ENCODE measurements around the gene ORM2. TPM values are rescaled to one million over a fixed set of nuclear protein-coding genes. Genes with fewer than 3 reads are reported as not detected.
"Not testable (repeated sequence)": the region's sequence is repeated elsewhere in the genome, so short reads cannot be mapped to it uniquely, and the experiment has no call there.

Gene ORM2
- total and polyA plus RNA-seq, 2 of the 13 experiments (the other 11 are each of a cell fraction or from before 2014, with no cell fraction given): 565 to 824 TPM

DNA sequence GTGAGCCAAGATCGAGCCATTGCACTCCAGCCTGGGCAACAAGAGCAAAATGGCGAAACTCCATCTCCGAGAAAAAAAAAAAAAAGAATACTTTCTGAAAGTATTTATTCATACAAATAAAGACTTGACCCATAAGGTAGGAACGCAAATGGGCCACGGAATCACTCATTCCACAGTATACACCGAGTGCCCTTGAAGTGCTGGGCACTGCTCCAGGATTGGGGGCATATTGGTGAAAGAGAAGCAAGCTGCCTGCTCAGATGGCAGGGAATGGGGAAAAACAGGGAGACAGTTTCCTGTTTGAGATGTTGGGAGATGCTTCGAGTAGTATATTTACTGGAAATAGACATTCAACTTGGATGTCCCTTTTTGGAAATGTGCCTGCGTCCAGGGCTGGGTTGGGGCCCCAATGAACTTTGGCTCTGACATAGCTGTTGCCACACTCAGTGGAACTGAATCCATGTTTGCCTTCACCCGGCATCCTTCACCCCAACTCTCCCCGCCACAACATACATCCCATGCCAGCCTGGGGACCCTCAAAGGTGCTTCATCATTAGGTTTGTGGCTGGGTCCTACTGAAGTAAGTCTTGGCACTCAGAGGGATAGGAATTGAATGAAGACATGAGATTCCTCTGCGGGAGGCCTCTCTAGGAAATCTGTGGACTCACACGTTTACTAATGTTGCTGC is 588 bp upstream of the ORM2 start (continued):
- TF ChIP-seq HIC2 (CRISPR knock-in tag; IDR thresholded peaks at IDR 0.05; ENCODE audit: low read depth): peak; percentile 33; the same call in 1 of the 2 replicates
- TF ChIP-seq, protein P1, sequence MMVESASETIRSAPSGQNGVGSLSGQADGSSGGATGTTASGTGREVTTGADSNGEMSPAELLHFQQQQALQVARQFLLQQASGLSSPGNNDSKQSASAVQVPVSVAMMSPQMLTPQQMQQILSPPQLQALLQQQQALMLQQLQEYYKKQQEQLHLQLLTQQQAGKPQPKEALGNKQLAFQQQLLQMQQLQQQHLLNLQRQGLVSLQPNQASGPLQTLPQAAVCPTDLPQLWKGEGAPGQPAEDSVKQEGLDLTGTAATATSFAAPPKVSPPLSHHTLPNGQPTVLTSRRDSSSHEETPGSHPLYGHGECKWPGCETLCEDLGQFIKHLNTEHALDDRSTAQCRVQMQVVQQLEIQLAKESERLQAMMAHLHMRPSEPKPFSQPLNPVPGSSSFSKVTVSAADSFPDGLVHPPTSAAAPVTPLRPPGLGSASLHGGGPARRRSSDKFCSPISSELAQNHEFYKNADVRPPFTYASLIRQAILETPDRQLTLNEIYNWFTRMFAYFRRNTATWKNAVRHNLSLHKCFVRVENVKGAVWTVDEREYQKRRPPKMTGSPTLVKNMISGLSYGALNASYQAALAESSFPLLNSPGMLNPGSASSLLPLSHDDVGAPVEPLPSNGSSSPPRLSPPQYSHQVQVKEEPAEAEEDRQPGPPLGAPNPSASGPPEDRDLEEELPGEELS (CRISPR knock-in tag; IDR thresholded peaks at IDR 0.05): peak; percentile 76
- not testable (repeated sequence) for TF ChIP-seq SOX13 (IDR thresholded peaks at IDR 0.05); CREM (CRISPR knock-in tag; IDR thresholded peaks at IDR 0.05)
- TF ChIP-seq SOX13 (CRISPR knock-in tag; conservative IDR thresholded peaks at IDR 0.05 in 1 of 2, IDR thresholded peaks at IDR 0.05 in 1 of 2): peak in 1 of 2 experiments; percentile 56; a peak in 1 of 4 replicates
- 0 out of 2 replicates have a peak, but pooled peaks have one; percentile 42 for TF ChIP-seq FOSL2 (CRISPR knock-in tag; IDR thresholded peaks at IDR 0.05)
- peak; percentile 48; the same call in 1 of the 2 replicates for TF ChIP-seq CREM (IDR thresholded peaks at IDR 0.05)
- TF ChIP-seq, protein P2, sequence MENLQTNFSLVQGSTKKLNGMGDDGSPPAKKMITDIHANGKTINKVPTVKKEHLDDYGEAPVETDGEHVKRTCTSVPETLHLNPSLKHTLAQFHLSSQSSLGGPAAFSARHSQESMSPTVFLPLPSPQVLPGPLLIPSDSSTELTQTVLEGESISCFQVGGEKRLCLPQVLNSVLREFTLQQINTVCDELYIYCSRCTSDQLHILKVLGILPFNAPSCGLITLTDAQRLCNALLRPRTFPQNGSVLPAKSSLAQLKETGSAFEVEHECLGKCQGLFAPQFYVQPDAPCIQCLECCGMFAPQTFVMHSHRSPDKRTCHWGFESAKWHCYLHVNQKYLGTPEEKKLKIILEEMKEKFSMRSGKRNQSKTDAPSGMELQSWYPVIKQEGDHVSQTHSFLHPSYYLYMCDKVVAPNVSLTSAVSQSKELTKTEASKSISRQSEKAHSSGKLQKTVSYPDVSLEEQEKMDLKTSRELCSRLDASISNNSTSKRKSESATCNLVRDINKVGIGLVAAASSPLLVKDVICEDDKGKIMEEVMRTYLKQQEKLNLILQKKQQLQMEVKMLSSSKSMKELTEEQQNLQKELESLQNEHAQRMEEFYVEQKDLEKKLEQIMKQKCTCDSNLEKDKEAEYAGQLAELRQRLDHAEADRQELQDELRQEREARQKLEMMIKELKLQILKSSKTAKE (CRISPR knock-in tag; IDR thresholded peaks at IDR 0.05; ENCODE audit: borderline replicate concordance): peak; percentile 31; the same call in 1 of the 2 replicates
- peak; percentile 53 for TF ChIP-seq FOXA3 (CRISPR knock-in tag; IDR thresholded peaks at IDR 0.05)
- 0 out of 2 replicates have a peak, but pooled peaks have one; percentile 21 for TF ChIP-seq MEF2D (CRISPR knock-in tag; IDR thresholded peaks at IDR 0.05)
- TF ChIP-seq SAP130 (CRISPR knock-in tag; IDR thresholded peaks at IDR 0.05; ENCODE audit: low read depth): peak; percentile 62
- TF ChIP-seq, protein P3, sequence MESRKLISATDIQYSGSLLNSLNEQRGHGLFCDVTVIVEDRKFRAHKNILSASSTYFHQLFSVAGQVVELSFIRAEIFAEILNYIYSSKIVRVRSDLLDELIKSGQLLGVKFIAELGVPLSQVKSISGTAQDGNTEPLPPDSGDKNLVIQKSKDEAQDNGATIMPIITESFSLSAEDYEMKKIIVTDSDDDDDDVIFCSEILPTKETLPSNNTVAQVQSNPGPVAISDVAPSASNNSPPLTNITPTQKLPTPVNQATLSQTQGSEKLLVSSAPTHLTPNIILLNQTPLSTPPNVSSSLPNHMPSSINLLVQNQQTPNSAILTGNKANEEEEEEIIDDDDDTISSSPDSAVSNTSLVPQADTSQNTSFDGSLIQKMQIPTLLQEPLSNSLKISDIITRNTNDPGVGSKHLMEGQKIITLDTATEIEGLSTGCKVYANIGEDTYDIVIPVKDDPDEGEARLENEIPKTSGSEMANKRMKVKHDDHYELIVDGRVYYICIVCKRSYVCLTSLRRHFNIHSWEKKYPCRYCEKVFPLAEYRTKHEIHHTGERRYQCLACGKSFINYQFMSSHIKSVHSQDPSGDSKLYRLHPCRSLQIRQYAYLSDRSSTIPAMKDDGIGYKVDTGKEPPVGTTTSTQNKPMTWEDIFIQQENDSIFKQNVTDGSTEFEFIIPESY (CRISPR knock-in tag; IDR thresholded peaks at IDR 0.05): 0 out of 2 replicates have a peak, but pooled peaks have one; percentile 13
- TF ChIP-seq SOX5 (CRISPR knock-in tag; IDR thresholded peaks at IDR 0.05; ENCODE audit: borderline replicate concordance): peak; percentile 20; the same call in 1 of the 2 replicates
- peak; percentile 26 for TF ChIP-seq ASH2L (IDR thresholded peaks at IDR 0.05; ENCODE audit: insufficient read length, low read depth, low read length)
- TF ChIP-seq HOXA3 (CRISPR knock-in tag; IDR thresholded peaks at IDR 0.05): peak; percentile 71; the same call in 1 of the 2 replicates
- TF ChIP-seq, protein P4, sequence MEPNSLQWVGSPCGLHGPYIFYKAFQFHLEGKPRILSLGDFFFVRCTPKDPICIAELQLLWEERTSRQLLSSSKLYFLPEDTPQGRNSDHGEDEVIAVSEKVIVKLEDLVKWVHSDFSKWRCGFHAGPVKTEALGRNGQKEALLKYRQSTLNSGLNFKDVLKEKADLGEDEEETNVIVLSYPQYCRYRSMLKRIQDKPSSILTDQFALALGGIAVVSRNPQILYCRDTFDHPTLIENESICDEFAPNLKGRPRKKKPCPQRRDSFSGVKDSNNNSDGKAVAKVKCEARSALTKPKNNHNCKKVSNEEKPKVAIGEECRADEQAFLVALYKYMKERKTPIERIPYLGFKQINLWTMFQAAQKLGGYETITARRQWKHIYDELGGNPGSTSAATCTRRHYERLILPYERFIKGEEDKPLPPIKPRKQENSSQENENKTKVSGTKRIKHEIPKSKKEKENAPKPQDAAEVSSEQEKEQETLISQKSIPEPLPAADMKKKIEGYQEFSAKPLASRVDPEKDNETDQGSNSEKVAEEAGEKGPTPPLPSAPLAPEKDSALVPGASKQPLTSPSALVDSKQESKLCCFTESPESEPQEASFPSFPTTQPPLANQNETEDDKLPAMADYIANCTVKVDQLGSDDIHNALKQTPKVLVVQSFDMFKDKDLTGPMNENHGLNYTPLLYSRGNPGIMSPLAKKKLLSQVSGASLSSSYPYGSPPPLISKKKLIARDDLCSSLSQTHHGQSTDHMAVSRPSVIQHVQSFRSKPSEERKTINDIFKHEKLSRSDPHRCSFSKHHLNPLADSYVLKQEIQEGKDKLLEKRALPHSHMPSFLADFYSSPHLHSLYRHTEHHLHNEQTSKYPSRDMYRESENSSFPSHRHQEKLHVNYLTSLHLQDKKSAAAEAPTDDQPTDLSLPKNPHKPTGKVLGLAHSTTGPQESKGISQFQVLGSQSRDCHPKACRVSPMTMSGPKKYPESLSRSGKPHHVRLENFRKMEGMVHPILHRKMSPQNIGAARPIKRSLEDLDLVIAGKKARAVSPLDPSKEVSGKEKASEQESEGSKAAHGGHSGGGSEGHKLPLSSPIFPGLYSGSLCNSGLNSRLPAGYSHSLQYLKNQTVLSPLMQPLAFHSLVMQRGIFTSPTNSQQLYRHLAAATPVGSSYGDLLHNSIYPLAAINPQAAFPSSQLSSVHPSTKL (CRISPR knock-in tag; IDR thresholded peaks at IDR 0.05): peak; percentile 54
- peak; percentile 79 for TF ChIP-seq NCOA2 (CRISPR knock-in tag; IDR thresholded peaks at IDR 0.05)

Measured in HepG2 (cell line).